ENCODE measurements around the gene TXNDC15.

DNA sequence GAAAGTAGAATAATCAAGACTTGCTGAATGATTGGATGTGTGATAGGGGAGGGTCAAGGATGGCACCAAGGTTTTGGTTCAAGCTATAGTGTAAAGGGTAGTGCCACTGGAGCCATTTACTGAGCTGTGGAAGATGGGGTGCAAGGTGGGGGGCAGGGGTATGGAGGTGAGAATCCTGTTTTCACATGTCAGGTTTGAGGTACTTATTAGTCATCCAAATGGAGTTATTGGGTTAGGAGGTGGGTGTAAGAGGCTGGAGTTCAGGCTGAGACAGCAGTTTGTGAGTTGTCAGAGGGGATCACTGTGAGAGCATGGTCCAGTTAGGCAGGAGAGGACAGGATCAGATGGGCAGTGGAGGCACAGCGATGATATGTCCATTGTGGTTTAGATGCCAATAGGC lies 39.6 kb downstream of the TXNDC15 start:
- TF ChIP-seq, protein P1, sequence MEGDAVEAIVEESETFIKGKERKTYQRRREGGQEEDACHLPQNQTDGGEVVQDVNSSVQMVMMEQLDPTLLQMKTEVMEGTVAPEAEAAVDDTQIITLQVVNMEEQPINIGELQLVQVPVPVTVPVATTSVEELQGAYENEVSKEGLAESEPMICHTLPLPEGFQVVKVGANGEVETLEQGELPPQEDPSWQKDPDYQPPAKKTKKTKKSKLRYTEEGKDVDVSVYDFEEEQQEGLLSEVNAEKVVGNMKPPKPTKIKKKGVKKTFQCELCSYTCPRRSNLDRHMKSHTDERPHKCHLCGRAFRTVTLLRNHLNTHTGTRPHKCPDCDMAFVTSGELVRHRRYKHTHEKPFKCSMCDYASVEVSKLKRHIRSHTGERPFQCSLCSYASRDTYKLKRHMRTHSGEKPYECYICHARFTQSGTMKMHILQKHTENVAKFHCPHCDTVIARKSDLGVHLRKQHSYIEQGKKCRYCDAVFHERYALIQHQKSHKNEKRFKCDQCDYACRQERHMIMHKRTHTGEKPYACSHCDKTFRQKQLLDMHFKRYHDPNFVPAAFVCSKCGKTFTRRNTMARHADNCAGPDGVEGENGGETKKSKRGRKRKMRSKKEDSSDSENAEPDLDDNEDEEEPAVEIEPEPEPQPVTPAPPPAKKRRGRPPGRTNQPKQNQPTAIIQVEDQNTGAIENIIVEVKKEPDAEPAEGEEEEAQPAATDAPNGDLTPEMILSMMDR (IDR thresholded peaks at IDR 0.05), result no peak
- TF ChIP-seq EP300 (IDR thresholded peaks at IDR 0.05; ENCODE audit: low read depth), result no peak
- TF ChIP-seq POLR2AphosphoS5 (IDR thresholded peaks at IDR 0.05), result no peak
